Natural killer cell treated with Interleukin-12 subunit alpha and Interleukin-12 subunit beta and Interleukin-15 and Interleukin-18, amount 100 ng/mL, for 72 hours (primary cell): ENCODE results near the gene UGGT2. TPM values are rescaled to one million over a fixed set of nuclear protein-coding genes. Genes with fewer than 3 reads are reported as not detected.

Source experiments
- ATAC-seq, 2 donors: fragments of 150-1000 bp; cut with Tn5 transposase in 1 of 2; sonication (Bioruptor Pico), chemical (Tn5 transposase) in 1 of 2; 2 replicates each; pipeline ENCODE4 v1.10.0; 2021
- DNase-seq: peaks from one replicate; pipeline ENCODE4 v3.0.0; 2022; ENCODE audit warnings: low spot score
- H3K27ac Mint-ChIP-seq, 2 donors: 1 replicate in 1 of 2; 2 replicates in 1 of 2; pipeline ENCODE4 v1.8.0; 2022; ENCODE audit warnings: mixed read lengths in 2 of 2, mild to moderate bottlenecking in 1 of 2, moderate library complexity in 1 of 2
- H3K27me3 Mint-ChIP-seq, 2 donors: 1 replicate in 1 of 2; 2 replicates in 1 of 2; pipeline ENCODE4 v1.8.0; 2022; ENCODE audit warnings: mixed read lengths in 2 of 2
- H3K36me3 Mint-ChIP-seq: one replicate; pipeline ENCODE4 v1.8.0; 2022; ENCODE audit warnings: mixed read lengths
- H3K4me1 Mint-ChIP-seq, 2 donors: 1 replicate in 1 of 2; 2 replicates in 1 of 2; pipeline ENCODE4 v1.8.0; 2022; ENCODE audit warnings: low read depth in 2 of 2, mixed read lengths in 2 of 2, mild to moderate bottlenecking in 1 of 2
- H3K4me3 Mint-ChIP-seq: one replicate; pipeline ENCODE4 v1.8.0; 2022; ENCODE audit warnings: mixed read lengths
- H3K9me3 Mint-ChIP-seq: 2 replicates; pipeline ENCODE4 v1.8.0; 2022; ENCODE audit warnings: mixed read lengths
- total RNA-seq, 2 donors: library from RNA; stranded (reverse); gene quantifications; one replicate each; pipeline ENCODE4 v1.2.3, GENCODE V29; 2022

The UGGT2 gene
- total RNA-seq, 2 donors from 2014 or later: 2.3 to 6.0 TPM

- Mint-ChIP-seq H3K4me3 (no peak overlapping the region), H3K9me3 (peaks cover 5% of the 10 kb centered on the region), H3K27ac (no peak overlapping the region), H3K36me3 (peaks cover 2% of the 10 kb centered on the region), H3K4me1 (no peaks in the 10 kb centered on the region), H3K27me3 (no peaks in the 10 kb centered on the region)
- no peak for ATAC-seq
- no peak for DNase-seq
Observed at GRCh38 chr13:95924389-95924994, 128.7 kb downstream of the UGGT2 start.

GRCh38 chr13:95921485-95921884 is 131.7 kb downstream of the UGGT2 start:
- no peak for ATAC-seq
- no peak for DNase-seq
- no peak overlapping the region for H3K27ac Mint-ChIP-seq
- H3K4me1 Mint-ChIP-seq: no peaks in the 10 kb centered on the region
- no peak overlapping the region for H3K4me3 Mint-ChIP-seq
- peaks cover 9% of the 10 kb centered on the region for H3K9me3 Mint-ChIP-seq
- no peaks in the 10 kb centered on the region for H3K36me3 Mint-ChIP-seq
- no peaks in the 10 kb centered on the region for H3K27me3 Mint-ChIP-seq

DNA sequence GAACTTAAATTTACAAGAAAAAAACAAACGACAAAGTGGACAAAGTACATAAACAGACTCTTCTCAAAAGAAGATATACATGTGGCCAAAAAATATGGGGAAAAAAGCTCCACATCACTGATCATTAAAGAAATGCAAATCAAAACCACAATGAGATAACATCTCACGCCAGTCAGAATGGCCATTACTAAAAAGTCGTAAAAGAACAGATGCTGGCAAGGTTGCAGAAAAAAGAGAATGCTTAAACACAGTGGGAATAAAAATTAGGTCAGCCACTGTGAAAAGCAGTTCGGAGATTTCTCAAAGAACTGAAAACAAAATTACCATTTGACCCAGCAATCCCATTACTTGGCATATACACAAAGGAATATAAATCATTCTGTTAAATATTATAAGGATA is 132.7 kb downstream of the UGGT2 start:
- Mint-ChIP-seq H3K4me3 (no peak overlapping the region), H3K27me3 (no peaks in the 10 kb centered on the region), H3K9me3 (peaks cover 10% of the 10 kb centered on the region), H3K27ac (no peak overlapping the region), H3K4me1 (no peaks in the 10 kb centered on the region), H3K36me3 (no peaks in the 10 kb centered on the region)
- no peak for DNase-seq
- ATAC-seq: no peak

GRCh38 chr13:95918860-95919259 is 134.3 kb downstream of the UGGT2 start:
- no peak overlapping the region for H3K4me3 Mint-ChIP-seq
- DNase-seq (no peak), ATAC-seq (no peak)
- peaks cover 10% of the 10 kb centered on the region for H3K9me3 Mint-ChIP-seq
- no peak overlapping the region for H3K27ac Mint-ChIP-seq
- no peaks in the 10 kb centered on the region for H3K36me3 Mint-ChIP-seq
- no peaks in the 10 kb centered on the region for H3K4me1 Mint-ChIP-seq
- H3K27me3 Mint-ChIP-seq: no peaks in the 10 kb centered on the region

GRCh38 chr13:95914991-95915501 is 138.2 kb downstream of the UGGT2 start:
- no peak for DNase-seq
- H3K4me3 Mint-ChIP-seq: no peak overlapping the region
- H3K9me3 Mint-ChIP-seq: peaks cover 16% of the 10 kb centered on the region
- H3K4me1 Mint-ChIP-seq: no peaks in the 10 kb centered on the region
- H3K27me3 Mint-ChIP-seq: no peaks in the 10 kb centered on the region
- ATAC-seq: no peak
- peaks cover 5% of the 10 kb centered on the region for H3K36me3 Mint-ChIP-seq
- H3K27ac Mint-ChIP-seq: no peak overlapping the region

DNA sequence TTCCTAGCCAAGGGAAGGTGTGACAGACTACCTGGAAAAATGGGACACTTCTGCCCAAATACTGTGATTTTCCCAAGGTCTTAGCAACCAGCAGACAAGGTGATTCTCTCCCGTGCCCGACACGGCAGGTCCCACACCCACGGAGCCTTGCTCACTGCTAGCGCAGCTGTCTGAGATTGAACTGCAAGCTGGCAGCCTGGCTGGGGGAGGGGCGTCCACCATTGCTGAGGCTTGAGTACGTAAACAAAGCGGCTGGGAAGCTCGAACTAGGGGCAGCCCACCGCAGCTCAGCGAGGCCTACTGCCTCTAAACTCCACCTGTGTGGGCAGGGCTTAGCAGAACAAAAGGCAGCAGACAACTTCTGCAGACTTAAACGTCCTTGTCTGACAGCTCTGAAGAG is 146.2 kb downstream of the UGGT2 start:
- DNase-seq (no peak), ATAC-seq (no peak)
- no peaks in the 10 kb centered on the region for H3K27me3 Mint-ChIP-seq
- no peak overlapping the region for H3K27ac Mint-ChIP-seq
- peaks cover 18% of the 10 kb centered on the region for H3K9me3 Mint-ChIP-seq
- H3K36me3 Mint-ChIP-seq: peaks cover 5% of the 10 kb centered on the region
- no peaks in the 10 kb centered on the region for H3K4me1 Mint-ChIP-seq
- no peak overlapping the region for H3K4me3 Mint-ChIP-seq

DNA sequence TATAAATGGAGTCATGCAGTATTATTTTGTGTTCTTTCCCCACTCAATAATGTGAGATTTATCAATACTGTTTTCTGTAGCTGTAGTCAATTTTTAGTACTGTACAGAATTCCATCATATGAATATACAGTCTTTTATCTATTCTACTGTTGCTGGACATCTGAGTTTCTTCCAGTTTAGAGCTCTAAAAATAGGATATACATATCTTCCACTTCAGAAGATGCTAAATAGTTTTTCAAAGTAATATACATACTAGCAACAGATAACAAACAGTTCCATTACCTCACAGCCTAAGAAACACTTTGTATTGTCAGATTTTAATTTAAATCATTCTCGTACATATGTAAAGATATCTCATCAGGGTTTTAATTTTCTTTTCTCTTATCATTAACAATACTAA is 149.6 kb downstream of the UGGT2 start:
- Mint-ChIP-seq H3K27me3 (no peaks in the 10 kb centered on the region), H3K4me1 (no peaks in the 10 kb centered on the region), H3K27ac (no peak overlapping the region), H3K4me3 (no peak overlapping the region), H3K36me3 (no peaks in the 10 kb centered on the region), H3K9me3 (peaks cover 13% of the 10 kb centered on the region)
- ATAC-seq (no peak), DNase-seq (no peak)

DNA sequence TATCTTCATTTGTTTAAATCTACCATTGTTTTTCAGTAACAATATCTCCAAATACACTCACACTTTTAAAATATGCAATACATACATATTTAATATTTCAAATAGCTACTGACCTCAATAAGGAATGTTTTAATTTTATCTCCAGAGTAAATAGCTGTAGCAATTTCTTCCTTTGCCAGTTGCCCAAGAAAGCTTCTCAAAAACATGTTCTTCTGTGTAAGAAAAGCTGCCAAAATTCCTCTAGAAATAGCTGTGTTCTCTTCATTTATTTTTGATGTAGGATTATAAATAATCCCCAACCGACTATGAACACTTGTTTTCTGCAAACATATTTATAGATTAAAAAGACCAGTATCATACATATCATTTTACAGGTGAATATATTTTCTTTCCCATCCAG is 150.5 kb downstream of the UGGT2 start:
- no peak overlapping the region for H3K4me3 Mint-ChIP-seq
- H3K4me1 Mint-ChIP-seq: no peaks in the 10 kb centered on the region
- ATAC-seq: no peak
- H3K27ac Mint-ChIP-seq: no peak overlapping the region
- no peak for DNase-seq
- no peaks in the 10 kb centered on the region for H3K27me3 Mint-ChIP-seq
- H3K9me3 Mint-ChIP-seq: peaks cover 16% of the 10 kb centered on the region
- no peaks in the 10 kb centered on the region for H3K36me3 Mint-ChIP-seq

DNA sequence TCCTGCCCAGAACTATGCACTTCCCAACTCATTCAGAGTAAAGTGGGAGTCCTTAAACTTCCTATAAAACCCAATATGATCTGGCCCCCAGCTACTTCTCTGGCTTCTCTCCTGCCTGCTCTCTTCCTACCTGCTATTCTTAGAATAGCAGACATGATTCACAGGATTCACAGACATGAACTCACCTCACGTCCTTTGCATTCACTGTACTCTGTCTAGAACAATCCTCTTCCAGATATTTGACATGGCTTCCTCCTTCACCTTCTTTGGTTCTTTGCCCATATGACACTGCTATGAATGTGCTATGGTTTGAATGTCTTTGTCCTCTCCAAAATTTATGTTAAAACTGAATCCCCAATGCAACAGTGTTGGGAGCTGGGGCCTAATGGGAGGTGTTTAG is 154.9 kb downstream of the UGGT2 start:
- ATAC-seq: no peak
- DNase-seq: no peak
- Mint-ChIP-seq H3K9me3 (peaks cover 16% of the 10 kb centered on the region), H3K4me1 (no peaks in the 10 kb centered on the region), H3K36me3 (no peaks in the 10 kb centered on the region), H3K27me3 (peaks cover 0 to 5% of the 10 kb centered on the region in 2 donors), H3K27ac (no peak overlapping the region), H3K4me3 (no peak overlapping the region)

DNA sequence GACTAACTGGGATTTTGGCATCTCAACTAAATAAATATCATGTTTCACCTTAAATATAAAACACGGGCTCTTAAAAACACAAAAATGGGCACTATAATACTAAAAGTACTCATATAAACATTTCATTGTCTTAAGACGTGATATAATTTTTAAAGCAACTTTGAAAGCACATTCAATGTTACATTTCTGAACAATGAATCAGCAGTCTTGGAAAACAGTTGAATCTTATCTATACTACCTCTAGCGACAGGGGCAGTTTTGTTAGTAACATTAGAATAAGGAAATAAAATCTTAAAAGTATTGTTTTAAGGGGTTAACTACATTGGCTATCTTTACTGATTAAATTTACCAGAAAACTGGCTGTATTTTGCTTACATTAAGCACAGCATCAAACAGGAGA is 156.9 kb downstream of the UGGT2 start:
- DNase-seq (no peak), ATAC-seq (no peak)
- no peaks in the 10 kb centered on the region for H3K36me3 Mint-ChIP-seq
- peaks cover 0 to 5% of the 10 kb centered on the region in 2 donors for H3K27me3 Mint-ChIP-seq
- no peak overlapping the region for H3K27ac Mint-ChIP-seq
- H3K9me3 Mint-ChIP-seq: peaks cover 8% of the 10 kb centered on the region
- H3K4me3 Mint-ChIP-seq: no peak overlapping the region
- no peaks in the 10 kb centered on the region for H3K4me1 Mint-ChIP-seq

- ATAC-seq: no peak
- Mint-ChIP-seq H3K4me1 (no peaks in the 10 kb centered on the region), H3K9me3 (peaks cover 8% of the 10 kb centered on the region), H3K27me3 (peaks cover 0 to 5% of the 10 kb centered on the region in 2 donors), H3K27ac (no peak overlapping the region), H3K36me3 (no peaks in the 10 kb centered on the region), H3K4me3 (no peak overlapping the region)
- no peak for DNase-seq
Observed at GRCh38 chr13:95893861-95894260, 159.3 kb downstream of the UGGT2 start.

GRCh38 chr13:95882121-95882520 is 171.1 kb downstream of the UGGT2 start:
- DNase-seq (no peak), ATAC-seq (no peak)
- H3K27ac Mint-ChIP-seq: no peak overlapping the region
- no peaks in the 10 kb centered on the region for H3K36me3 Mint-ChIP-seq
- H3K4me3 Mint-ChIP-seq: no peak overlapping the region
- no peaks in the 10 kb centered on the region for H3K4me1 Mint-ChIP-seq
- H3K9me3 Mint-ChIP-seq: no peaks in the 10 kb centered on the region
- H3K27me3 Mint-ChIP-seq: no peaks in the 10 kb centered on the region

GRCh38 chr13:95880331-95880730 is 172.9 kb downstream of the UGGT2 start:
- Mint-ChIP-seq H3K27ac (no peak overlapping the region), H3K27me3 (no peaks in the 10 kb centered on the region), H3K9me3 (no peaks in the 10 kb centered on the region), H3K4me3 (no peak overlapping the region), H3K4me1 (no peaks in the 10 kb centered on the region), H3K36me3 (no peaks in the 10 kb centered on the region)
- DNase-seq (no peak), ATAC-seq (no peak)

- H3K9me3 Mint-ChIP-seq: peaks cover 7% of the 10 kb centered on the region
- no peaks in the 10 kb centered on the region for H3K36me3 Mint-ChIP-seq
- ATAC-seq: no peak
- H3K27ac Mint-ChIP-seq: no peak overlapping the region
- H3K4me1 Mint-ChIP-seq: no peaks in the 10 kb centered on the region
- DNase-seq: no peak
- peaks cover 5 to 8% of the 10 kb centered on the region in 2 donors for H3K27me3 Mint-ChIP-seq
- H3K4me3 Mint-ChIP-seq: no peak overlapping the region
Observed at GRCh38 chr13:95874286-95874685, 178.9 kb downstream of the UGGT2 start.

GRCh38 chr13:95870421-95870820 is 182.8 kb downstream of the UGGT2 start:
- no peak overlapping the region for H3K27ac Mint-ChIP-seq
- H3K36me3 Mint-ChIP-seq: no peaks in the 10 kb centered on the region
- H3K9me3 Mint-ChIP-seq: peaks cover 7% of the 10 kb centered on the region
- ATAC-seq: no peak
- no peak overlapping the region for H3K4me3 Mint-ChIP-seq
- peaks cover 5 to 8% of the 10 kb centered on the region in 2 donors for H3K27me3 Mint-ChIP-seq
- no peak for DNase-seq
- no peaks in the 10 kb centered on the region for H3K4me1 Mint-ChIP-seq
